Breast epithelium (tissue), 4 donors: ENCODE results near the gene CHMP4A. TPM values are rescaled to one million over a fixed set of nuclear protein-coding genes. Genes with fewer than 3 reads are reported as not detected.

Experiments
- DNase-seq, 2 donors: peaks; one replicate each; pipeline ENCODE4 v3.0.0-alpha.2; 2019; ENCODE audit warnings: low spot score in 2 of 2
- H3K27ac ChIP-seq, 2 donors: fragments of 200-600 bp; sonication (generic) in 1 of 2; one replicate each; pipeline ENCODE4 v1.5.1; 2016 to 2019; ENCODE audit warnings: mild to moderate bottlenecking in 1 of 2
- H3K27me3 ChIP-seq, 2 donors: fragments of 200-600 bp; sonication (generic) in 1 of 2; one replicate each; pipeline versions ENCODE4 v1.5.1 to v1.6.0; 2017 to 2019; ENCODE audit warnings: control low read depth in 1 of 2, mild to moderate bottlenecking in 1 of 2
- H3K36me3 ChIP-seq: fragments of 200-600 bp; one replicate; pipeline ENCODE4 v1.5.1; 2019
- H3K4me1 ChIP-seq, 2 donors: fragments of 200-600 bp; sonication (generic); one replicate each; pipeline ENCODE4 v1.5.1; 2016 to 2019; ENCODE audit warnings: control low read depth in 1 of 2
- H3K4me3 ChIP-seq, 3 donors: fragments of 200-600 bp; sonication (generic); 1 replicate in 2 of 3; 2 replicates in 1 of 3; pipeline ENCODE4 v1.5.1; 2016 to 2019; ENCODE audit warnings: mild to moderate bottlenecking in 3 of 3, moderate library complexity in 2 of 3
- H3K9me3 ChIP-seq, 2 donors: fragments of 200-600 bp; sonication (generic) in 1 of 2; one replicate each; pipeline ENCODE4 v1.5.1; 2016 to 2019; ENCODE audit warnings: control low read depth in 1 of 2
- CTCF ChIP-seq, 3 donors: fragments of 450-650 bp; IDR thresholded peaks; one replicate each; pipeline ENCODE4 v1.5.1; 2016 to 2017; ENCODE audit warnings: antibody characterized with exemption in 3 of 3, mild to moderate bottlenecking in 3 of 3, moderate library complexity in 3 of 3
- POLR2A ChIP-seq: fragments of 450-650 bp; IDR thresholded peaks from one replicate; pipeline ENCODE4 v1.6.1; 2016; ENCODE audit warnings: antibody characterized with exemption, mild to moderate bottlenecking, moderate library complexity
- POLR2AphosphoS5 ChIP-seq, 3 donors: sonication (generic); formaldehyde crosslinking; IDR thresholded peaks; one replicate each; pipeline ENCODE4 v1.6.1; 2017; ENCODE audit warnings: antibody characterized with exemption in 3 of 3
- intact Hi-C: fragments of 100-400 bp; cut with DNase I; formaldehyde crosslinking; loops from one replicate; pipeline ENCODE4 v1.15.1; 2023; ENCODE audit warnings: low total_unique reads
- total RNA-seq, 3 donors: library from RNA; depleted of rRNA; stranded (reverse); fragments of >200 nt; gene quantifications; one replicate each; pipeline ENCODE4 v1.1.0, GENCODE V29; 2016

The CHMP4A gene
- total RNA-seq, 3 donors from 2014 or later: 66.5 to 88.8 (median 85.0) TPM

GRCh38 chr14:24260026-24260779 lies 46.9 kb upstream of the CHMP4A start:
- Histone ChIP-seq H3K9me3 (no peaks in the 10 kb centered on the region), H3K4me1 (no peaks in the 10 kb centered on the region), H3K27me3 (no peaks in the 10 kb centered on the region), H3K27ac (peak overlapping the region; percentile 82 to 83), H3K36me3 (no peaks in the 10 kb centered on the region), H3K4me3 (no peak overlapping the region)
- TF ChIP-seq POLR2A: no peak
- peak in 1 of 3 donors; percentile 23 for TF ChIP-seq POLR2AphosphoS5 (IDR thresholded peaks at IDR 0.05)
- no peak for TF ChIP-seq CTCF (IDR thresholded peaks at IDR 0.05)
- intact Hi-C loops: no loop called here
- peak in 1 of 2 donors; percentile 41 for DNase-seq

- Histone ChIP-seq H3K36me3 (no peaks in the 10 kb centered on the region), H3K27ac (peak overlapping the region; percentile 82 to 83), H3K27me3 (no peaks in the 10 kb centered on the region), H3K4me1 (no peaks in the 10 kb centered on the region), H3K9me3 (no peaks in the 10 kb centered on the region), H3K4me3 (peak overlapping the region in 1 of 3 donors; percentile 7)
- intact Hi-C loops: no loop called here
- DNase-seq: peak in 1 of 2 donors; percentile 55
- no peak for TF ChIP-seq CTCF (IDR thresholded peaks at IDR 0.05)
- no peak for TF ChIP-seq POLR2AphosphoS5 (IDR thresholded peaks at IDR 0.05)
- no peak for TF ChIP-seq POLR2A
Measured at GRCh38 chr14:24259282-24260025, 46.2 kb upstream of the CHMP4A start.

GRCh38 chr14:24258548-24259265 lies 45.4 kb upstream of the CHMP4A start:
- Histone ChIP-seq H3K27me3 (no peaks in the 10 kb centered on the region), H3K4me3 (peak overlapping the region in 1 of 3 donors; percentile 7), H3K36me3 (no peaks in the 10 kb centered on the region), H3K9me3 (no peaks in the 10 kb centered on the region), H3K4me1 (no peaks in the 10 kb centered on the region), H3K27ac (peak overlapping the region; percentile 82 to 83)
- intact Hi-C loops: no loop called here
- DNase-seq: no peak
- TF ChIP-seq CTCF (IDR thresholded peaks at IDR 0.05) (no peak), POLR2A (no peak), POLR2AphosphoS5 (IDR thresholded peaks at IDR 0.05) (no peak)

GRCh38 chr14:24258119-24258518 lies 44.8 kb upstream of the CHMP4A start:
- Histone ChIP-seq H3K27ac (no peak overlapping the region), H3K36me3 (no peaks in the 10 kb centered on the region), H3K4me3 (no peak overlapping the region), H3K9me3 (no peaks in the 10 kb centered on the region), H3K27me3 (no peaks in the 10 kb centered on the region), H3K4me1 (no peaks in the 10 kb centered on the region)
- DNase-seq: no peak
- no peak for TF ChIP-seq POLR2A
- no peak for TF ChIP-seq POLR2AphosphoS5 (IDR thresholded peaks at IDR 0.05)
- no peak for TF ChIP-seq CTCF (IDR thresholded peaks at IDR 0.05)
- intact Hi-C loops: no loop called here
